NT2/D1 (cell line): ENCODE results near the gene RBM39.
"Not testable (repeated sequence)": the region's sequence is repeated elsewhere in the genome, so short reads cannot be mapped to it uniquely, and the experiment has no call there.

Experiments used
- DNase-seq: peaks from one replicate; pipeline ENCODE4 v3.0.0-alpha.2; 2011; ENCODE audit warnings: low read depth, low spot score
- H3K27me3 ChIP-seq: 2 replicates; pipeline ENCODE4 v1.6.0; 2011; ENCODE audit warnings: mild to moderate bottlenecking; ENCODE audit not compliant: insufficient read length, insufficient read depth
- H3K36me3 ChIP-seq: 2 replicates; pipeline ENCODE4 v1.6.1; 2011; ENCODE audit warnings: mild to moderate bottlenecking, low read length, mixed read lengths; ENCODE audit not compliant: insufficient read depth, insufficient read length
- H3K4me1 ChIP-seq: 2 replicates; pipeline ENCODE4 v1.5.1; 2011; ENCODE audit not compliant: insufficient read depth, insufficient read length
- H3K4me3 ChIP-seq: 2 replicates; pipeline ENCODE4 v1.5.1; 2011; ENCODE audit warnings: low read depth; ENCODE audit not compliant: insufficient read length
- H3K9ac ChIP-seq: 2 replicates; pipeline ENCODE4 v1.6.0; 2011; ENCODE audit warnings: low read depth; ENCODE audit not compliant: insufficient read length
- H3K9me3 ChIP-seq: 2 replicates; pipeline ENCODE4 v1.5.1; 2011; ENCODE audit warnings: mild to moderate bottlenecking, low read length; ENCODE audit not compliant: insufficient read depth
- SUZ12 ChIP-seq: IDR thresholded peaks from 2 replicates; pipeline ENCODE4 v1.6.1; 2011; ENCODE audit not compliant: insufficient read length, insufficient read depth; ENCODE audit errors: extremely low read depth
- YY1 ChIP-seq: IDR thresholded peaks from 2 replicates; pipeline ENCODE4 v1.6.1; 2011; ENCODE audit not compliant: insufficient read length, insufficient read depth
- ZNF274 ChIP-seq: IDR thresholded peaks from 2 replicates; pipeline ENCODE4 v1.6.1; 2011; ENCODE audit warnings: mild to moderate bottlenecking, low read depth, low read length

Gene RBM39

DNA sequence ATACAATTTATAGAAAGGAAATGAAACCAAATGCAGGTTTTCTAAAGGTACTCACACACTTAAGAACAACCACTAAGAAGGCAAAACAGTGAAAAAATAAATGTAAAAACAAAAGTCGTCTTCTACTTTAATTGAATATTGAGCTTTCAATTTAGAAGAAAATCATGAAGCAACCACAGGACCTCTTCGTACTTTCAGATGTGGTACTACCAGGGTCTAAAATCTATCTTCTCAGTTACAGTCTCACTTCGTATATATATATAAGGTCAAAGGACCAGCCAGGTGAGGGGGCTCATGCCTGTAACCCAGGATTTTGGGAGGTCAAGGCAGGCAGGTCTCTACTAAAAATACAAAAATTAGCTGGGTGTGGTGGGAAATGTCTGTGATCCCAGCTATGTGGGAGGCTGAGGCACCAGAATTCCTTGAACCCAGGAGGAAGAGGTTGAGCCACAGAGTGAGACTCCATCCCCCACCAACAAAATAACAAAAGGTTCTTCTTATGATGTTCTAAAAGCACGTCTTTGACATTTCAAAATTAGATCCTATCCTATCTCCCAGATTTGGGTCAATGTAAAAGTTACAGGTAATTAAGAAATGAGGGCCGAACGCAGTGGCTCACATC is 30.4 kb downstream of the RBM39 start:
- Histone ChIP-seq H3K9me3 (no peaks in the 10 kb centered on the region), H3K4me3 (no peak overlapping the region), H3K36me3 (peaks cover 93% of the 10 kb centered on the region), H3K4me1 (no peaks in the 10 kb centered on the region), H3K9ac (no peak overlapping the region), H3K27me3 (no peaks in the 10 kb centered on the region)
- TF ChIP-seq ZNF274 (no peak), YY1 (no peak), SUZ12 (no peak)
- DNase-seq: no peak

DNA sequence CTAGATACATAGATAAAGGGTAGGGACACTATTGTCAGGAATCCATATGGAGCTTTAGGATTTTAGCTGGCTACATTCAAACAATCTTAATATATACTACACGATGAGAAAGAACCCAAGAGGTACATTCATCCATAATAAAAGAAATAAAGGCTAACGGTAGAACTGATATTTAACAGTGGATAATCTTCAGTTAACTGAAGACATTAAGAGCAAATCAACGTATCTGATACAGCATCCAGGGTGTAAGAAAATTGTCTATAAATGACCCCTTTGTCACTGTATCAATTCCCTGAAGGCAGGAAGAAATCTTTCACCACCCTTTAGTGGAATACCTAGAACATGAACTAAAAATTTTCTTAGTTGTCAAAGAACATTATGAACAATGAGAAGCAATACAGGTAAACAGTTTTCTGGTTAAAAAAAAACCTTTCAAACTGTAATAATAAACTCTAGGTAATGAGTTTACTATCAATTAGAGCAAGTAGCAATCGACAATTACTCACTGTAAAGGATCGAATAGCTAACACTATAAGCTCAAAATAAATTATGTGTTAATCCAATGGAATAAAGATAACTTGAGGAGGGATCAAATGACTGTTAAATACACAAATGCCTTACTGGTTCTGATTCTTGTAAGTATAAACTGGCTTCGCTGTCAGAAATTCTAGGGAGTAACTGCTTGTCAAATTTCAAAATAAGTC is 31.0 kb downstream of the RBM39 start:
- Histone ChIP-seq H3K4me3 (no peak overlapping the region), H3K27me3 (no peaks in the 10 kb centered on the region), H3K9ac (no peak overlapping the region), H3K9me3 (no peaks in the 10 kb centered on the region), H3K36me3 (peaks cover 93% of the 10 kb centered on the region), H3K4me1 (no peaks in the 10 kb centered on the region)
- no peak for TF ChIP-seq SUZ12
- no peak for TF ChIP-seq ZNF274
- TF ChIP-seq YY1: no peak
- DNase-seq: no peak

DNA sequence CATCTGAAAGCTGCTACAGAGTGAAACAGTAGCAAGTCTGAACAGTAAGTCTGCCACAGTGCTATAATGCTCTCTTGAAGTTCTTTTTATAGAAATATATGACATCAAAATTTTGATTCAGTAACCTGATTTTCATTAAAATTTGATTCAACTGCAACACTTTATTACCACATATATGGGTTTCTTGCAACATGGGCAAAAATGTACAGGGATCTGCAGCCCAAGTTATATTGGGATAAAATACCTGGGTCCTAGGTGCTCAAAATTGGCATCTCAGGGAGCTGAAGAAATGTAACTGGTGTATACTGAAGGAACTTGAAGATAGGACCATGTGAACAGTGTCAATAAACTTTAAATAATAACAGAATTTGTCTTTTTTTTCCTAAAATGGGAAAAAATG is 32.0 kb downstream of the RBM39 start:
- no peak for DNase-seq
- H3K4me3 ChIP-seq: no peak overlapping the region
- no peaks in the 10 kb centered on the region for H3K4me1 ChIP-seq
- no peak overlapping the region for H3K9ac ChIP-seq
- H3K36me3 ChIP-seq: peaks cover 93% of the 10 kb centered on the region
- no peaks in the 10 kb centered on the region for H3K27me3 ChIP-seq
- no peaks in the 10 kb centered on the region for H3K9me3 ChIP-seq
- no peak for TF ChIP-seq YY1
- no peak for TF ChIP-seq ZNF274
- TF ChIP-seq SUZ12: no peak

DNA sequence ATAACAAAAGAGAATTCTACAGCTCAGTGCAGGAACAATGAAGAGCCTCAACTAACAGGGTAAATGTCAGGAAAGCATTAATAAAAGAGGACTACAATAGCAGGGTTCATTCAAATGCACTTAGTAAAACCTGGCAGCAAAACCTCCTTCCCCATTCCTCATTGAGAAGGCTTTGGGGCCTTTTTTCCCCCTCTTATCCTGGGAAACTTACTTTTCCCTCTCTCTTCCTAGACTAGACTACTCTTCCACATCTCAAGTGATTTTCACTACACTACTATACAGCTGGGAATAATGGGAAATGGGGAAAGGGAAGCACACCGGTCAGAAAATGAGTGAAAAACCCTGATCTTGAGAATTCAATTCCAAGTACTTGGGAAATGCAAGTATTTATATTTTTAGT is 32.8 kb downstream of the RBM39 start:
- H3K4me3 ChIP-seq: no peak overlapping the region
- H3K36me3 ChIP-seq: peaks cover 92% of the 10 kb centered on the region
- no peak overlapping the region for H3K9ac ChIP-seq
- no peak for DNase-seq
- no peaks in the 10 kb centered on the region for H3K9me3 ChIP-seq
- TF ChIP-seq SUZ12 (no peak), YY1 (no peak), ZNF274 (no peak)
- H3K27me3 ChIP-seq: no peaks in the 10 kb centered on the region
- no peaks in the 10 kb centered on the region for H3K4me1 ChIP-seq

DNA sequence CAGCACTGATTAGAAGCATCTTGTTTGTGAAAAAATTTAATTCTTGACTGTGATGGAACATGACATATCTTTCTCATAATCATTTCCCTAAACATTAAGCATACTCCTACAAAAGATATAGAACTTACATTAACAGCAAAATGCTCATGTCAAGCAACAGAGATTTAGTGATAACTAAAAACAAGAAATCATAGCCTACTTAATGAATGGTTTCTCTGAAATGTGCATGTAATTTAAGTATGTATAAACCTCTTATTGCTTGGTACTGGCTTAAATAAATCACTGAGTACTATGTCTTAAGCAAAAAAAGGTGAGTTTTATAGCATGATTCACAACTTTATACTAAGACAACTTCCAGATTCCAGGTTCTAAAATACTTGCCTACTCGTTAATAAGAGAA is 33.6 kb downstream of the RBM39 start:
- Histone ChIP-seq H3K9ac (no peak overlapping the region), H3K9me3 (no peaks in the 10 kb centered on the region), H3K4me1 (no peaks in the 10 kb centered on the region), H3K4me3 (no peak overlapping the region), H3K27me3 (no peaks in the 10 kb centered on the region), H3K36me3 (peaks cover 92% of the 10 kb centered on the region)
- TF ChIP-seq ZNF274 (no peak), SUZ12 (no peak), YY1 (no peak)
- no peak for DNase-seq

DNA sequence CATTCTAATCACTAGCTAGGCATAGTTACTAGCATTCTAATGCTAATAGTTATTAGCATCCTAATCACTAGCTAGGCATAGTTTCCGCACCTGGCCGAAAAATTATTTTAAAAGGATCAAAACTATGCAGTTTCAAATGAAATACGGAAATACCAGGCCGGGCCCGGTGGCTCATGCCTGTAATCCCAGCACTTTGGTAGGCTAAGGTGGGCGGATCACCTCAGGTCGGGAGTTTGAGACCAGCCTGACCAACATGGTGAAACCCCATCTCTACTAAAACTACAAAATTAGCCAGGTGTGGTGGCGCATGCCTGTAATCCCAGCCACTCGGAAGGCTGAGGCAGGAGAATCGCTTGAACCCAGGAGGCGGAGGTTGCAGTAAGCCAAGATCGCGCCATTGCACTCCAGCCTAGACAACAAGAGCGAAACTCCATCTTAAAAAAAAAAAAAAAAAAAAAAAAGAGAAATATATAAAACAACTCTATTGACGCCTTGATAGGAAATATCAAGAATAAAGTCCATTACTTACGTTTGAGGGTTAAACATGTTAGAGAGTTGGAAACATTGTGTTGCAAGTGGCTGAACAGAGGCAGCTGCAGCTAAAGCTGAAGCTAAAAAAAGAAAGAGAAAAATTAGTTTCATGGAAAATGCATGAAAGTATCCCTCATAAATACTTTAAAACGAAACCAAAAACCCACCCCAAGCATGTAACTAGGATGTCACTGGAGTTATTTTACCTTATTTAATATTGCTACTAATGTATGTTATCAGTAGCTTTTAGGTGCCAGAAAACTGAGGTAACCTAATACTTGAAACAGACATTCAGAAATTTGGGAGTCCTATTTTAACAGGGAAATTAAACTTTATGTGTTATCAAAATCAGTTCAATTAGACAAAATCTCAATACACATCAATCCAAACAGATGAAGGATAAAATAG is 35.2 kb downstream of the RBM39 start:
- not testable (repeated sequence) for DNase-seq, H3K9me3 ChIP-seq, H3K27me3 ChIP-seq, H3K4me3 ChIP-seq, H3K9ac ChIP-seq, H3K4me1 ChIP-seq
- H3K36me3 ChIP-seq: peaks cover 97% of the 10 kb centered on the region

DNA sequence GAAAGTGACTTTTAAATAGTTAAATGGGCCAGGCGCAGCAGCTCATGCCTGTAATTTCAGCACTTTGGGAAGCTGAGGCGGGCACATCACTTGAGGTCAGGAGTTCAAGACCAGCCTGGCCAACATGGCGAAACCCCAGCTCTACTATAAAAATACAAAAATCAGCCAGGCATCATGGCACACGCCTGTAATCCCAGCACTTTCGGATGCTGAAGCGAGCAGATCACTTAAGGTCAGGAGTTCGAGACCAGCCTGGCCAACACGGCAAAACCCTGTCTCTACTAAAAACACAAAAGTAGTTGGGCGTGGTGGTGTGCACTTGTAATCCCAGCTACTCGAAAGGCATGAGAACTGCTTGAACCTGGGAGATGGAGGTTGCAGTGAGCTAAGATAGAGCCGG is 36.2 kb downstream of the RBM39 start:
- H3K9me3 ChIP-seq, H3K9ac ChIP-seq, H3K4me1 ChIP-seq, H3K27me3 ChIP-seq, DNase-seq, H3K4me3 ChIP-seq: not testable (repeated sequence)
- peaks cover 95% of the 10 kb centered on the region for H3K36me3 ChIP-seq
